Progenitor cell of endocrine pancreas (in vitro differentiated cells): ENCODE data around the gene DDRGK1. TPM values are rescaled to one million over a fixed set of nuclear protein-coding genes. Genes with fewer than 3 reads are reported as not detected.

Experiments
- DNase-seq: peaks from one replicate; pipeline ENCODE4 v3.0.0; 2021; ENCODE audit warnings: low spot score; ENCODE audit not compliant: unreplicated experiment
- H3K27ac Mint-ChIP-seq: 2 replicates; pipeline ENCODE4 v1.8.0; 2021; ENCODE audit warnings: mild to moderate bottlenecking, moderate library complexity, mixed read lengths
- H3K27me3 Mint-ChIP-seq: 2 replicates; pipeline ENCODE4 v1.8.0; 2021; ENCODE audit warnings: mixed read lengths
- H3K36me3 Mint-ChIP-seq: 2 replicates; pipeline ENCODE4 v1.8.0; 2022; ENCODE audit warnings: mixed read lengths; ENCODE audit not compliant: insufficient read depth
- H3K4me1 Mint-ChIP-seq: 2 replicates; pipeline ENCODE4 v1.8.0; 2021; ENCODE audit warnings: low read depth, mixed read lengths
- H3K4me3 Mint-ChIP-seq: 2 replicates; pipeline ENCODE4 v1.8.0; 2021; ENCODE audit warnings: low read depth, mild to moderate bottlenecking, moderate library complexity, mixed read lengths
- H3K9me3 Mint-ChIP-seq: 2 replicates; pipeline ENCODE4 v1.8.0; 2021; ENCODE audit warnings: low read depth, mixed read lengths
- CTCF ChIP-seq: fragments of 200-600 bp; sonication (generic); IDR thresholded peaks from one replicate; pipeline ENCODE4 v1.5.0; 2021; ENCODE audit warnings: antibody characterized with exemption, mild to moderate bottlenecking; ENCODE audit not compliant: unreplicated experiment
- total RNA-seq: library from RNA; stranded (reverse); gene quantifications from 2 replicates; pipeline ENCODE4 v1.2.1, GENCODE V29; 2021

The DDRGK1 gene
- total RNA-seq, 1 donor from 2014 or later, result 78.0 TPM

GRCh38 chr20:3243718-3244358, 39.4 kb upstream of the DDRGK1 start:
- Mint-ChIP-seq H3K27me3 (peaks cover 64% of the 10 kb centered on the region), H3K4me3 (no peak overlapping the region), H3K4me1 (peaks cover 6% of the 10 kb centered on the region), H3K36me3 (no peaks in the 10 kb centered on the region), H3K27ac (no peak overlapping the region), H3K9me3 (no peaks in the 10 kb centered on the region)
- TF ChIP-seq CTCF, result no peak
- no peak for DNase-seq

GRCh38 chr20:3242172-3242692, 37.8 kb upstream of the DDRGK1 start:
- peaks cover 62% of the 10 kb centered on the region for H3K27me3 Mint-ChIP-seq
- TF ChIP-seq CTCF, result no peak
- no peak for DNase-seq
- peaks cover 6% of the 10 kb centered on the region for H3K4me1 Mint-ChIP-seq
- no peak overlapping the region for H3K4me3 Mint-ChIP-seq
- no peaks in the 10 kb centered on the region for H3K36me3 Mint-ChIP-seq
- H3K27ac Mint-ChIP-seq, result no peak overlapping the region
- no peaks in the 10 kb centered on the region for H3K9me3 Mint-ChIP-seq

GRCh38 chr20:3240776-3241363, 36.4 kb upstream of the DDRGK1 start:
- H3K9me3 Mint-ChIP-seq, result no peaks in the 10 kb centered on the region
- peaks cover 72% of the 10 kb centered on the region for H3K27me3 Mint-ChIP-seq
- H3K4me3 Mint-ChIP-seq, result peak overlapping the region; percentile 50
- no peak overlapping the region for H3K27ac Mint-ChIP-seq
- DNase-seq, result no peak
- H3K36me3 Mint-ChIP-seq, result no peaks in the 10 kb centered on the region
- TF ChIP-seq CTCF, result no peak
- H3K4me1 Mint-ChIP-seq, result peaks cover 6% of the 10 kb centered on the region

- Mint-ChIP-seq H3K36me3 (no peaks in the 10 kb centered on the region), H3K4me3 (peak overlapping the region; percentile 78), H3K27me3 (peaks cover 78% of the 10 kb centered on the region), H3K27ac (peak overlapping the region; percentile 56), H3K9me3 (no peaks in the 10 kb centered on the region), H3K4me1 (peaks cover 6% of the 10 kb centered on the region)
- TF ChIP-seq CTCF, result no peak
- no peak for DNase-seq
These were observed 35.6 kb upstream of the DDRGK1 start for GRCh38 chr20:3239867-3240775.
